HG03135 (cell line): Measurements from ENCODE around the gene YY1AP1.
"Not testable (repeated sequence)": the region's sequence is repeated elsewhere in the genome, so short reads cannot be mapped to it uniquely, and the experiment has no call there.

Experiments used
- ATAC-seq: cut with Tn5 transposase; IDR thresholded peaks from one replicate; pipeline ENCODE4 v1.9.1; 2021; ENCODE audit warnings: mild to moderate bottlenecking, moderate library complexity; ENCODE audit not compliant: unreplicated experiment

YY1AP1 gene, protein sequence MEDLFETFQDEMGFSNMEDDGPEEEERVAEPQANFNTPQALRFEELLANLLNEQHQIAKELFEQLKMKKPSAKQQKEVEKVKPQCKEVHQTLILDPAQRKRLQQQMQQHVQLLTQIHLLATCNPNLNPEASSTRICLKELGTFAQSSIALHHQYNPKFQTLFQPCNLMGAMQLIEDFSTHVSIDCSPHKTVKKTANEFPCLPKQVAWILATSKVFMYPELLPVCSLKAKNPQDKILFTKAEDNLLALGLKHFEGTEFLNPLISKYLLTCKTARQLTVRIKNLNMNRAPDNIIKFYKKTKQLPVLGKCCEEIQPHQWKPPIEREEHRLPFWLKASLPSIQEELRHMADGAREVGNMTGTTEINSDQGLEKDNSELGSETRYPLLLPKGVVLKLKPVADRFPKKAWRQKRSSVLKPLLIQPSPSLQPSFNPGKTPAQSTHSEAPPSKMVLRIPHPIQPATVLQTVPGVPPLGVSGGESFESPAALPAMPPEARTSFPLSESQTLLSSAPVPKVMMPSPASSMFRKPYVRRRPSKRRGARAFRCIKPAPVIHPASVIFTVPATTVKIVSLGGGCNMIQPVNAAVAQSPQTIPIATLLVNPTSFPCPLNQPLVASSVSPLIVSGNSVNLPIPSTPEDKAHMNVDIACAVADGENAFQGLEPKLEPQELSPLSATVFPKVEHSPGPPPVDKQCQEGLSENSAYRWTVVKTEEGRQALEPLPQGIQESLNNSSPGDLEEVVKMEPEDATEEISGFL

DNA sequence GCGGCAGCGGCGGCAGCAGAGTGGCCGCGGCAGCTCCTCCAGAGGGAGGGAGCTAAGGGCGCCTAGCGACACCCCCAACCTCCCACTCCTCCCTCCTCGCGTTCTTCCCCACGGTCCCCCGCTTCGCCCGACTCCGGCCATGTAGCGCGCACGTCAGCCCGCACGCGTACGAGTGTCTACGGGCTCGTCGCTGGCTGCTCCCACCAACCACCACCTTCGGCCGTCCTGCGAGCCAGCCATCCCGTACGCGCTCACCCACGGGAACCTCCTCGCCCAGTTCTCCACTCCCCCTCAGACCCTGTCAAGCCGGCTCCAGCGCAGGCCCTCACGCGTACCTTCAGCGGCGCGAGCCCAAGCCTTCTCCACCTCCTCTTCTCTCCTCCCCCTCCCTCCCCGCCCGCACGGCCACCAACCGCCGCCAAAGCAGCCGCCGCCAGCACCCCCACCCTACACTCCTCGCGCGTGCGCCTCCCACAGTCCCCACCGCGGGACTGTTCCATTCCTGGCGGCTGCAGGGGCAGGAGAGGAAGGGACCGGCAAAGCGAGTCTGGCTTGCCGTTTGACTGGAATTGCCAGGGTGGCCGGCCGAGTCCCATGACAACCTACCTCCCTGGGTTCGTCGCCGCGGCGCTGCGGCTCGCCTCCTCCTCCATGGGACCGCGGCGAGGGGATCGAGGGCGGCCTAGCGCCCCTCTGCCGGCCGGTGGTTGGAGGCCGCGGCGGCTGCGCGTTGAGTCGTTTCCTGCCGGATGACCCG, at the start of gene YY1AP1:
YY1AP1 (minus strand) TSS at position 451 of the 757 bp plus-strand sequence. CDS start 8,338 bp downstream, outside the sequence.
- ATAC-seq = peak; percentile 86

DNA sequence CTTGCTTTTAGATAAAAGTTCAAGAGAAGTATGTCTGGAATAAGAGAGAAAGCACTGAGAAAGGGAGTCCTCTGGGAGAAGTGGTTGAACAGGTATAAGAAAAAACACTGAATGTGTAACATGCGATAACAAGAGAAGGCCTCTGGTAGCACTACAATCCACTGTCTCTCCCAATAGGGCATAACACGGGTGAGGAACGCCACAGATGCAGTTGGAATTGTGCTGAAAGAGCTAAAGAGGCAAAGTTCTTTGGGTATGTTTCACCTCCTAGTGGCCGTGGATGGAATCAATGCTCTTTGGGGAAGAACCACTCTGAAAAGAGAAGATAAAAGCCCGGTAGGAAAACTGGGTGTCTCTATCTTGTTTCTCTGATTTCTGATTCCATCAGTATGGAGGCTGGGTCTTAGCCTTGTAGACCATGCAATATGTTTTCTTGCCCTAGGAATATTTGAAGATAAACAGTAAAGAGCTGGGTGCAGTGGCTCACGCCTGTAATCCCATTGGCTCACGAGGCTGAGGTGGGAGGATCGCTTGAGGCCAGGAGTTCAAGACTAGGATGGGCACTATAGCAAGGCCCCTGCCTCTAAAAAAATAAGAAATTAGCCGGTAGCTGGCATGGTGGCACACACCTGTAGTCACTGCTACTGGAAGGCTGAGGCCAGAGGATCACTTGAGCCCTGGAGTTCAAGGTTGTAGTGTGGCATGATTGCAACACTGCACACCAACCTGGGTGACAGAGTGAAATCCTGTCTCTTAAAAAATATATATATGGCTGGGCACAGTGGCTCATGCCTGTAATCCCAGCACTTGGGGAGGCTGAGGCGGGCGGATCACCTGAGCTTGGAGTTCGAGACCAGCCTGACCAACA, 40.7 kb upstream of the YY1AP1 start:
- ATAC-seq = no peak

DNA sequence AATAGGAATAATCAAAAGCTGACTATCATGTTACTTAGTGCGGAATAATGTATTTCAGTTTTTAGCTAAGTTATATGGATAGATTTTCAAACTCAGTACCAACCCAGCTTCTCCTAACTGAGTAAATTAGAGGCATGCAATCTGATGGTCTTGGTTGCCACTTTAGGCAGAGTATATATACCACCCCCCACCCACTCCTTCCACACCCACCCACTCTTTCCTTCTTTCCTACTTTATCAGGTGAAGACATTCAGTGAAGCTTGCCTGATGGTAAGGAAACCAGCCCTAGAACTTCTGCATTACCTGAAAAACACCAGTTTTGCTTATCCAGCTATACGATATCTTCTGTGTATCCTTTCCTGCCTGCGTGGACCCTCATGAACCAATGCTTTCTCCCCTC, 36.6 kb upstream of the YY1AP1 start:
- no peak for ATAC-seq

DNA sequence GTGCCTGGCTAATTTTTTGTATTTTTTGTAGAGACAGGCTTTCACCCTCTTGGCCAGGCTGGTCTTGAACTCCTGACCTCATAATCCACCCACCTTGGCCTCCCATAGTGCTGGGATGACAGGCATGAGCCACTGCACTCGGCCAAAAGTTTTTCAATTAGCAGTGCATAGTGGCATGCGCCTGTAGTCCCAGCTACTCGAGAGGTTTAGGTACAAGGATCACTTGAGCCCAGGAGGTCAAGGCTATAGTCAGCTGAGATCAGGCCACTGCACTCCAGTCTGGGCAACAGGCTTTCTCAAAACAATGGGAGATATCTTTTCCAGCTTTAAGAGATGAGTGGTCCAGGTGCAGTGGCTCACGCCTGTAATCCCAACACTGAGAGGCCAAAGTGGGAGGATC, 31.1 kb upstream of the YY1AP1 start:
- ATAC-seq = no peak

DNA sequence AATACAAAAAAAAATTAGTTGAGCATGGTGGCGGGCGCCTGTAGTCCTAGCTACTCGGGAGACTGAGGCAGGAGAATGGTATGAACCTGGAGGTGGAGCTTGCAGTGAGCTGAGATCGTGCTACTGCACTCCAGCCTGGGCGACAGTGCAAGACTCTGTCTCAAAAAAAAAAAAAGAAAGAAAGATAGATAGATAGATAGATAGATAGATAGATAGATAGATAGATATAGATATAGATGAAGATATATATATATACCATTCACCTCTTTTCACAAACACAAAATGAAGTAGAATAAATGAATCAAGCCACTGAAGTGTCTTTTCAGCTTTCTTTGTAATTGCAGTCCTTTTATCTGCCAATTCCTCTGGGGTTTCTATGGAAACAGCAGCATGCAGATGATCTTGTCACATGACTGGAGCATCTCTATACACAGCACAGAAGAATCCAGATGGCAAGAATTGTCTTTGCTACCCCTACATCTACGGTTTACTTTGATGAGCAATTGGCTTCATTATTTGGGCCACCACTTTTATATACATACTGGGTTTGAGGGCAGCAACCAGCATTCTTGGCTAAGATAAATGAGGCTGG, 30.0 kb upstream of the YY1AP1 start:
- ATAC-seq = not testable (repeated sequence)

DNA sequence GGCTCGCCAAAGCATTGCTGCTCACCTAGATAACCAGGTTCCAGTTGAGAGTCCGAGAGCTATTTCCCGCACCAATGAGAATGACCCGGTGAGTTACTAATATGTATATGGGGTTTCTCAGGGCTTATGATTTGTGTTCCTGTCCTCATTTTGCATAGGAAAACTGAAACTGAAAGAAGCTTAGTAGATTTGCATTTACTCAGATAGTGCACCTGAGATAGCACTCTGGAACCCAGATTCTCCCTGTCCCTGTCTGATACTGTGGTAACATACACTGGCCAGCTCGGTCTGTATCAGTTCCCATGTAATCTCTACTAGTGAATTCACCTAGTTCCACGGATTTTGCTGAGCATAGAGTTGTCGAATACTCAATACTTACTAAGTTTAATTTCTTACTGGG, 28.5 kb upstream of the YY1AP1 start:
- peak; percentile 59 for ATAC-seq

DNA sequence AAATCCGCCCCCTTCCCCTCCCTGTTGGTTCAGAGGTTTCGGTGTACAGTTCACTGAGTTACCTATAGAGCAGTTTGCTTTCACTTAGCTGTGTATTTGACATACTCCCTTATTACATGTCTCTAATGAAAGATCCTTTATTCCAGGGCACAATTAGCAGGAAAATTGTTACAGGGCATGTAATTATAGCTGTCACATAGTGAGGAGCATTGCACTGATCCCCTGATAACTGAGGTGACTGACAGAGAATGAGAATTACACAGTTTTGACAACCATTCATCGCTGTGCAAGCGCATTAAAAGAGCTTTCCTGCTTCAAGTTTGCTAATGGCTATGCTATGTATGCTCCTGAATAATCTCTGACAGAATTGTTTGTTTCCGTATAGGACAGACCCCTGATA, 27.2 kb upstream of the YY1AP1 start:
- no peak for ATAC-seq

DNA sequence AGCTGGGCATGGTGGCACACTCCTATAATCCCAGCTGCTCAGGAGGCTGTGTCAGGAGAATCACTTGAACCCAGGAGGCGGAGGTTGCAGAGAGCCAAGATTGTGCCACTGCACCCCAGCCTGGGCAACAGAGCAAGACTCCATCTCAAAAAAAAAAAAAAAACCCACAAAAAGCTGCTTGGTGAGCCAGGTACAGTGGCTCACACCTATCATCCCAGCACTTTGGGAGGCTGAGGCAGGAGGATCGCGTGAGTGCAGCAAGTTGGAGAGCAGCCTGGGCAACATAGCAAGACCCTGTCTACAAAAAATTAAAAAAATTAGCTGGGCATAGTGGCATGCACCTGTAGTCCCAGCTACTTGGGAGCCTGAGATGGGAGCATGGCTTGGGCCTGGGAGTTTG, 26.5 kb upstream of the YY1AP1 start:
- not testable (repeated sequence) for ATAC-seq

DNA sequence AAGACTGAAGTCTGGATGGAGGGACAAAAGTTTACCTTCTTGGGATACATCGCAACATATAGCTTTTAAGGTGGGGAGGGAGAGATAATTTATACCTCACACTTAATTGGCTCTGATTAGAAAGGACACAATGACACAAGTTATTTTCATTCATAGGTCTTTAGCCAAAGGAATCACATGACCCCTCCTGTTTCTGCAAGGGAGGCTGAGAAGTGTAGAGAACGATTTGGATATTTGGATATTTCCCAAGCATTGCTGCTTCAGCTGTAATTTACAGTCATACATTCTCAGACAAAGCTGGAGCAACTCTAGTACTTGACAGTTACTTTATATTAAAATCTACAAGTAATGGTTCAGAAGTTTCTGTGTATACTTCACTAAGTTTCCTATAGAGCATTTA, 24.5 kb upstream of the YY1AP1 start:
- no peak for ATAC-seq

DNA sequence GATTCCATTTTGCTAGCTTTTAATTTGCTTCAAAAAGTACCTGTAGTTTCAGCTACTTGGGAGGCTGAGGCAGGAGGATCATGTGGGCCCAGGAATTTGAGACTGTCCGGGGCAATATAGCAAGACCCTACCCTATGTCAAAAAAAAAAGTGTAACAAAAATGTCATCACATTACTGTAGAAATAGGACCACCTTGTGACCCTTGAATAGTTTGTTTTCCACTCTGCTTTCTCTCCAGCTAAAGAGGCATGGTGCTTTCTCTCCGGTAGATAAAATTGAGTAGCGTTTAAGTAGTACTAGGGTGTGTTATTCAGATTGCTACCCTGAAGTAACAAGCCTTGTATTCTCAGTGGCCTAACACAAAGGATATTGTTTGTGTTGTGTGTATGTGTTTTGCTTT, 24.1 kb upstream of the YY1AP1 start:
- not testable (repeated sequence) for ATAC-seq

DNA sequence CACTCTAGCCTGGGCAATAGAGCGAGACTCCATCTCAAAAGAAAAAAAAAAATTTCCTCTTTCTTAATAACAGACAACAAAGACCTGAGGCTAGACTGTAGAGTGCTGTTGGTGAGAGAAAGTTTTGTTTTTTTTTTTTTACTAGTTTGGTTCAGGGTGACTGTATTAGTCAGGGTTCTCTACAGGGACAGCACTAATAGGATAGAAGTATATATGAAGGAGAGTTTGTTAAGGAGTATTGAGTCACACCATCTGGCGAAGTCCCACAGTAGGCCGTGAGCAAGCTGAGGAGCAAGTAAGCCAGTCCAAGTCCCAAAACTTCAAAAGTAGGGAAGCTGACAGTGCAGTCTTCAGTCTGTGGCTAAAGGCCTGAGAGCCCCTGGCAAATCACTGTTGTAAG, 22.9 kb upstream of the YY1AP1 start:
- ATAC-seq = not testable (repeated sequence)

DNA sequence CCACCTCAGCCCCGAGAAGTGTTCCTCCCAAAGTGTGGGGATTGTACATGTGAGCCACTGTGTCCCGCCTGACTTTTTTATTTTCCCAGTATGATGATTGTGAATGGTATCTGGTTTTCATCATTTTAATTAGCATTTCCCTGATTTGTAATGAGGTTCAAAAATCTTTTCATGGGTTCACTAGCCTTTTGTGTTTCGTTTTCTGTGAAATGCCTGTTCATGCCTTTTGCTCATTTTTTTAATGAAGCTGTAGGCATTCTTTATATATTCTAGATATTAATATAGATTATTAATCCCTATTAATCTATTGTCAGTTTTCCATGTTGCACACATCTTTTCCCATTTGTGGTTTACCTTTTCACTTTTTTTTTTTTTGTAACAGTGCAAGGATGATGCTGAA, 20.8 kb upstream of the YY1AP1 start:
- ATAC-seq = no peak

DNA sequence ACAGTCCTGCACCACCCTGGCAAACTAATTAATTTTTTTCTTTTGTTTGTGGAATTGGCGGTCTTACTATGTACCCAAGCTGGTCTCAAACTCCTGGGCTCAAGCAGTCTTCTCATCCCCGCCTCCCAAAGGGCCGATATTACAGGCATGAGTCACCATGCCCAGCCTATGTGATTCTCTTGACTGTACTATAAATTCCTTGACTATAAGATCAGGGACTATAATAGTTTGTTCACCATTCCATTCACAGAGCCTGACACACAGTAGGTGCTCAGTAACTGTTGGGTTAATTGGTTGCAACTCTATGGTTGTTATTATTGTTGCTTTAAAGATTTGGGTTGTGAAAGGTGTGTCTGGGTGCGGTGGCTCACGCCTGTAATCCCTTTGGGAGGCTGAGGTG, 17.6 kb upstream of the YY1AP1 start:
- no peak for ATAC-seq

DNA sequence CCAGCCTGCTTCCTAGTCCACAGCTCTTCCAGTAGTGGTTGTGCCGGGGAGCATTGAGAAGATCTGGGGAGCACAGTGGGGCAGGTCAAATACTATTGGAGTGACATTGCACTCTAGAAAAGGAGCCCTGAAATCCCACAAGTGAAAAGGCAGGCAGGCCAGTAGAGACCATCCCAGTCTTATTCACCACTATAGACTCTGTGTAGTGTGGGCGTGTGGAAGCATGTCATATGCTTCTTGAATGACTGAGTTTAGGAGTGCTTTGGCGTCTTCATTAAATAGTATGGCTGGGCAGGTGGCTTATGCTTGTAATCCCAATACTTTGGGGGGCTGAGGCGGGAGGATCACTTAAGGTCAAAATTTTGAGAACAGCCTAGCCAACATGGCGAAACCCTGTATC, 15.8 kb upstream of the YY1AP1 start:
- not testable (repeated sequence) for ATAC-seq

DNA sequence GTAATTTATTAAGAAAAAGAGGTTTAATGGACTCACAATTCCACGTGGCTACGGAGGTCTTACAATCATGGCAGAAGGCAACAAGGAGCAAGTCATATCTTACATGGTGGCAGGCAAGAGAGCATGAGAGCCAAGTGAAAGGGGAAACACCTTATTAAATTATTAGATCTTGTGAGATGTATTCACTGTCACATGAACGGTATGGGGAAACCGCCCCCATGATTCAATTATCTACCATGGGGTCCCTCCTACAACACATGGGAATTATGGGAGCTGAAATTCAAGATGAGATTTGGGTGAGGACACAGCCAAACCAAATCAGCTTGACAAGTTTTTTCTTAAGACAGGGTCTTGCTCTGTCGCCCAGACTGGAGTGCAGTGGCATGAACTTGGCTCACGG, 14.6 kb upstream of the YY1AP1 start:
- ATAC-seq = no peak

DNA sequence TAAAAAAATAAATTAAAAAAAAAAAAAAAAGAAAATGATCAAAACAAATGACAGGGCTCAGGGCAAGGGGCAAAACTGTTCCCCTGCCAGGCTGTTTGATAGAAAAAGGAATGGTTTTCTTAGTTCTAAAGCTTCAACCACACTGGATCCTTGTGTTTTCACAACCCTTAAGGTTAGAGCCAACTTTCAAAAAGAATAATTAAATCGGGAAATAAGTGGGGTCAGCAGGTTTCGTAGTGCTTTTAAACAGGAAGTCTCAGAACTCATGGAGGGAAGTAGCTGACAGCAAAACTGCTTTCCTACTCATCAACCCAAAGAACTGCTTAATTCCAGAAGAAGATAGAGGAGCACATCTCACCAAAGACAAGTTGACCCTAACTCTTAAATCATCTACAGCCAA, 13.1 kb upstream of the YY1AP1 start:
- not testable (repeated sequence) for ATAC-seq

DNA sequence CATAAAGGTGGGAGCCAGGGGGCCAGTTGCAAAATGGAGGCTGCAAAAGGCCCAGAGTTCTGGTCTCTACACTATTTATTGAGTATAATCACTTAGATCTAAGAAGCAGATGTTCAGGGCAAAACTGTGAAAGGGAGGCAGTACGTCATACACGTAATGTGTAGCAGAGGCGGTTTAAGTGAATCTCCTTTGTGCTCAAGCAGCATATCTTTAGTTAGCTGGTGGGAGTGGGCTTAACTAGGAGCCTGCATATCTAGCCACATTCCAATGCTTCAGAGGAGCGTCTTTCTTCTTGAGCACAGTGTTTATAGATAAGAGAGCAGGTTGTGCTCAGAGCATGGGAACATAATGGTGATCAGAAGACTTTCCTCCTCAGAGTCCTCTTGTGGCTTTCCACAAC, 10.5 kb upstream of the YY1AP1 start:
- ATAC-seq = not testable (repeated sequence)

DNA sequence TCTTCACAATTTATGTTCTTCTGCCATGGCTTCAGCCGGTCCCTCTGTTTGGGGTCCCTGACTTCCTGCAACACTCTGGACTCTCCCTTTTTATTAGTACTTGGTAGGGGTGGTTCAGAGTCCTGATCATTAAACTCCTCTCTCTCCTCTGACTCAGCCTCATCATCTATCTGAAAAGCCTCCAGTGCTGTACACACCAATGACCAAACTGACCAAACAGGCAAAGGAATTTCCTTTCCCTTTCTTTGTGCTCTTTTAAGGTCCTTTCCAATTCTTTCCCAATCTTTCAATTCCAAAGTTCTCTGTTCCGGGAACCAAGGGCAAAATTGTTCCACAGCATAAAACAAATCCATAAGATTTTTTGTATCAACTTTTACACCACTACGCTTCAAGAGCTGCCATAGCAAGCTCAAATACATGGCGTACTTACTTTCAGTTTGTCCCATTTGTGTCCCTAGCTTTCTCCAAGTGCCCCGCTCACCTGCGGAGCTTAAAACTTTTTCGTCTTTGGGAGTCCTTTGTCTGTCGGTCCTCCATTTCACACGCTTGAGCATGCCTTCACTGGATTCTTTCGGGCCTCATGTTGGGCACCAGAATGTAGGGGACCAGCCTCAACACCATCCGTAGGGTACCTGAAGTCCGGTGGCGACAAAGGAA, 9.9 kb upstream of the YY1AP1 start:
- ATAC-seq = no peak

DNA sequence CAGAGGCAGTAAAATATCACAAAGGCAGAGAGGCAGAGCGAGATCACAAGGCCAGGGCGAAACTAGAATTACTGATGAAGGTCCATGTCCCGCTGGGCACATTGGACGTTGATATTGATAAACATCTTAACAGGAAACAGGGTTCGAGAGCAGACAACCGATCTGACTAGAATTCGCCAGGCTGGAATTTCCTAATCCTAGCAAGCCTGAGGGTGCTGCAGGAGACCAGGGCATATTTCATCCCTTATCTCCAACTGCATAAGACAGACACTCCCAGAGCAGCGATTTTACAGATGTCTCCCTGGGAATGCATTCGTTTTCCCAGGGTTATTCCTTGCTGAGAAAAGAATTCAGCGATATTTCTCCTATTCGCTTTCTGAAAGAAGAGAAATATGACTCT, 9.0 kb upstream of the YY1AP1 start:
- ATAC-seq = not testable (repeated sequence)

DNA sequence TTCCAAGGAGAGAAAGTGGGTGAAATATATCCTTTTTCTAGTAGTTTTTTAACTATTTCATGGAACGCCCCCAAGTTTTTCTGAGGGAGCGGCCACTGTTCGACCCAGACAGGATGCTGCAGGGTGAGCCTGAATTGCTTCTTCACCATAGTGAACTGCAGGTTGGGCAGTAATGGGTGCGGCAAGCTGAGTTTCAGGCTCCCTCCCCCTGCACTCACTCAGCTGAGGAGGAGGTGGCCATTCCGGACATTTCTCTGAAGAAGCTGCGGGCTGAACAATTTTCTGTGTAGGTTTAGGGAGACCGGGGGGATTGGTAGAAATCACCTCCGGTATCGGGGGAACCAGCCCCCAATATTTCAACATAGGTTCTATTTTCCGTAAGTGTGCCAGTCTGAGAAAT, 8.5 kb upstream of the YY1AP1 start:
- no peak for ATAC-seq
